Measurements from ENCODE around the gene ANAPC2. TPM values are rescaled to one million over a fixed set of nuclear protein-coding genes. Genes with fewer than 3 reads are reported as not detected.

Gene ANAPC2
- total RNA-seq: 29.9 and 34.0 TPM in 2 replicates

GRCh38 chr9:137188490-137189296, at the start of gene ANAPC2, which contains the start of gene SSNA1:
ANAPC2 (minus strand) TSS chr9:137188560; CDS start chr9:137188532, 28 bp downstream.
SSNA1 (plus strand) TSS chr9:137188676; CDS start chr9:137188727, 51 bp downstream.

GRCh38 chr9:137230705-137231371, 42.5 kb upstream of the ANAPC2 start, which contains the start of gene SLC34A3:
SLC34A3 (plus strand) TSS chr9:137230901; CDS start chr9:137231703, 802 bp downstream.

GRCh38 chr9:137227054-137227852, 38.9 kb upstream of the ANAPC2 start, which contains the start of gene RNF224:
RNF224 (plus strand) TSS chr9:137227502; CDS start chr9:137228336, 834 bp downstream.

GRCh38 chr9:137224830-137225694, 36.7 kb upstream of the ANAPC2 start, which contains the start of gene CYSRT1:
CYSRT1 (plus strand) TSS chr9:137225174; CDS start chr9:137225622, 448 bp downstream.

GRCh38 chr9:137222190-137223077, 34.1 kb upstream of the ANAPC2 start, which contains the start of gene RNF208:
RNF208 (minus strand) TSS chr9:137222240; CDS start chr9:137221212, 1,028 bp downstream.

GRCh38 chr9:137205126-137206069, 17.0 kb upstream of the ANAPC2 start, which contains the start of the genes NDOR1 and TMEM203:
NDOR1 (plus strand) TSS chr9:137205700; CDS start chr9:137205778, 78 bp downstream.
TMEM203 (minus strand) TSS chr9:137205648; CDS start chr9:137205414, 234 bp downstream.

GRCh38 chr9:137200311-137201204, 12.2 kb upstream of the ANAPC2 start, which contains the start of gene TPRN:
TPRN (minus strand) TSS chr9:137200741; CDS start chr9:137200711, 30 bp downstream.

GRCh38 chr9:137169896-137170358, 18.4 kb downstream of the ANAPC2 start, which contains the start of gene LRRC26:
LRRC26 (minus strand) TSS chr9:137170051; CDS start chr9:137169943, 108 bp downstream.

GRCh38 chr9:137138722-137139467, 49.5 kb downstream of the ANAPC2 start, which contains the start of gene GRIN1:
GRIN1 (plus strand) TSS chr9:137139154; CDS start chr9:137139487, 333 bp downstream.

Other genes with a start within 250 kb of the ANAPC2 start
- 167 and 192 TPM in 2 replicates for gene FBXW5, start 243.8 kb downstream of the ANAPC2 start, total RNA-seq
- gene C8G, start 243.3 kb downstream of the ANAPC2 start, total RNA-seq: 0.37 TPM in 1 of 2 replicates, not detected in the other
- 0.12 TPM in 1 of 2 replicates, not detected in the other for gene LCN12, start 236.3 kb downstream of the ANAPC2 start, total RNA-seq
- gene PTGDS, start 211.1 kb downstream of the ANAPC2 start, total RNA-seq: 1.2 and 40.7 TPM in 2 replicates
- gene LCNL1, start 205.6 kb downstream of the ANAPC2 start, total RNA-seq: 0.66 and 6.4 TPM in 2 replicates
- 23.9 and 25.1 TPM in 2 replicates for gene PAXX, start 196.1 kb downstream of the ANAPC2 start, total RNA-seq
- gene CLIC3, start 192.0 kb downstream of the ANAPC2 start, total RNA-seq: 0.55 and 3.0 TPM in 2 replicates
- gene ABCA2, start 160.3 kb downstream of the ANAPC2 start, total RNA-seq: 19.0 and 31.7 TPM in 2 replicates
- gene FUT7, start 156.5 kb downstream of the ANAPC2 start, total RNA-seq: not detected in 2 replicates
- 13.3 and 20.9 TPM in 2 replicates for gene NPDC1, start 142.4 kb downstream of the ANAPC2 start, total RNA-seq
- not detected in 2 replicates for gene ENTPD2, start 134.5 kb downstream of the ANAPC2 start, total RNA-seq
- gene SAPCD2, start 118.0 kb downstream of the ANAPC2 start, total RNA-seq: 7.1 and 18.6 TPM in 2 replicates
- gene UAP1L1, start 111.0 kb downstream of the ANAPC2 start, total RNA-seq: 28.3 and 33.1 TPM in 2 replicates
- 73.2 and 128 TPM in 2 replicates for gene MAN1B1, start 101.6 kb downstream of the ANAPC2 start, total RNA-seq
- gene DPP7, start 73.8 kb downstream of the ANAPC2 start, total RNA-seq: 45.3 and 86.1 TPM in 2 replicates
- gene GRIN1, start 49.4 kb downstream of the ANAPC2 start, total RNA-seq: under 0.01 and 0.11 TPM in 2 replicates
- not detected in 2 replicates for gene LRRC26, start 18.5 kb downstream of the ANAPC2 start, total RNA-seq
- gene TMEM210, start 16.5 kb downstream of the ANAPC2 start, total RNA-seq: 0.25 TPM in 1 of 2 replicates, not detected in the other
- 60.9 and 82.4 TPM in 2 replicates for gene SSNA1, start 116 bp upstream of the ANAPC2 start, total RNA-seq
- gene TPRN, start 12.2 kb upstream of the ANAPC2 start, total RNA-seq: 6.8 and 8.7 TPM in 2 replicates
- gene TMEM203, start 17.1 kb upstream of the ANAPC2 start, total RNA-seq: 37.1 and 41.5 TPM in 2 replicates
- gene NDOR1, start 17.1 kb upstream of the ANAPC2 start, total RNA-seq: 2.6 and 4.8 TPM in 2 replicates
- 0.11 and 0.25 TPM in 2 replicates for gene RNF208, start 33.7 kb upstream of the ANAPC2 start, total RNA-seq
- 0.55 and 0.62 TPM in 2 replicates for gene CYSRT1, start 36.6 kb upstream of the ANAPC2 start, total RNA-seq
- 0.11 TPM in 1 of 2 replicates, not detected in the other for gene RNF224, start 38.9 kb upstream of the ANAPC2 start, total RNA-seq
- not detected in 2 replicates for gene SLC34A3, start 42.3 kb upstream of the ANAPC2 start, total RNA-seq
- gene TUBB4B, start 52.7 kb upstream of the ANAPC2 start, total RNA-seq: 153 and 473 TPM in 2 replicates
- not detected in 2 replicates for gene STPG3, start 62.7 kb upstream of the ANAPC2 start, total RNA-seq
- gene NELFB, start 66.8 kb upstream of the ANAPC2 start, total RNA-seq: 60.7 and 75.9 TPM in 2 replicates
- gene TOR4A, start 89.2 kb upstream of the ANAPC2 start, total RNA-seq: 34.0 and 38.7 TPM in 2 replicates
- 0.11 and 0.12 TPM in 2 replicates for gene NRARP, start 113.7 kb upstream of the ANAPC2 start, total RNA-seq
- gene EXD3, start 234.6 kb upstream of the ANAPC2 start, total RNA-seq: 6.5 and 19.5 TPM in 2 replicates
- 0.22 and 1.00 TPM in 2 replicates for gene NOXA1, start 234.8 kb upstream of the ANAPC2 start, total RNA-seq